GM23248 (cell line): ENCODE data around the gene EFCAB7.

ENCODE experiments used
- EZH2 ChIP-seq: fragments of 200-600 bp; sonication (generic); IDR thresholded peaks from 2 replicates; pipeline ENCODE4 v1.6.1; 2018; ENCODE audit warnings: antibody characterized with exemption, mild to moderate bottlenecking; ENCODE audit not compliant: insufficient read depth, poor library complexity, severe bottlenecking
- EZH2phosphoT487 ChIP-seq: fragments of 200-600 bp; sonication (generic); IDR thresholded peaks from 2 replicates; pipeline ENCODE4 v1.6.1; 2018; ENCODE audit warnings: antibody characterized with exemption, moderate library complexity, mild to moderate bottlenecking, low read depth; ENCODE audit not compliant: insufficient read depth

- TF ChIP-seq EZH2 (no peak), EZH2phosphoT487 (no peak)
These were observed 35.8 kb upstream of the EFCAB7 start for GRCh38 chr1:63487336-63488065.
